ENCODE measurements around the gene GABRG3.
"Not testable (repeated sequence)": the region's sequence is repeated elsewhere in the genome, so short reads cannot be mapped to it uniquely, and the experiment has no call there.

GABRG3 gene

GRCh38 chr15:27133249-27133648, 162.3 kb downstream of the GABRG3 start:
- intact Hi-C loops (cut with DNase I): no loop called here
- DNase-seq: no peak

GRCh38 chr15:27134481-27134880, 163.5 kb downstream of the GABRG3 start:
- DNase-seq: no peak
- intact Hi-C loops (cut with DNase I): no loop called here

GRCh38 chr15:27135151-27135550, 164.2 kb downstream of the GABRG3 start:
- no peak for DNase-seq
- intact Hi-C loops (cut with DNase I): no loop called here

GRCh38 chr15:27137127-27137526, 166.1 kb downstream of the GABRG3 start:
- intact Hi-C loops (cut with DNase I): no loop called here

GRCh38 chr15:27165590-27165989, 194.6 kb downstream of the GABRG3 start:
- intact Hi-C loops (cut with DNase I): no loop called here
- no peak for DNase-seq

More at GRCh38 chr15:27137127-27137526, 166.1 kb downstream of the GABRG3 start:
- no peak for DNase-seq

GRCh38 chr15:27166917-27167316, 195.9 kb downstream of the GABRG3 start:
- no peak for DNase-seq
- intact Hi-C loops (cut with DNase I): no loop called here

GRCh38 chr15:27167738-27168137, 196.8 kb downstream of the GABRG3 start:
- intact Hi-C loops (cut with DNase I): no loop called here

GRCh38 chr15:27170851-27171250, 199.9 kb downstream of the GABRG3 start:
- DNase-seq: no peak
- intact Hi-C loops (cut with DNase I): no loop called here

More at GRCh38 chr15:27167738-27168137, 196.8 kb downstream of the GABRG3 start:
- DNase-seq: no peak

- no peak for DNase-seq
- intact Hi-C loops (cut with DNase I): no loop called here
These were observed 201.8 kb downstream of the GABRG3 start for GRCh38 chr15:27172821-27173220.

GRCh38 chr15:27175472-27176153, 204.6 kb downstream of the GABRG3 start:
- no peak for DNase-seq
- intact Hi-C loops (cut with DNase I): no loop called here

GRCh38 chr15:27176785-27177406, 205.9 kb downstream of the GABRG3 start:
- DNase-seq: no peak
- intact Hi-C loops (cut with DNase I): no loop called here

- DNase-seq: no peak
- intact Hi-C loops (cut with DNase I): no loop called here
These were observed 208.8 kb downstream of the GABRG3 start for GRCh38 chr15:27179789-27180188.

GRCh38 chr15:27182561-27183110, 211.7 kb downstream of the GABRG3 start:
- DNase-seq: no peak
- intact Hi-C loops (cut with DNase I): no loop called here

GRCh38 chr15:27183201-27183600, 212.2 kb downstream of the GABRG3 start:
- DNase-seq: peak in 3 of 42 donors; percentile 5 to 41 (median 7)
- intact Hi-C loops (cut with DNase I): no loop called here

GRCh38 chr15:27191515-27191914, 220.5 kb downstream of the GABRG3 start:
- intact Hi-C loops (cut with DNase I); DNase-seq: not testable (repeated sequence)

- intact Hi-C loops (cut with DNase I): no loop called here
- DNase-seq: no peak
These were observed 225.7 kb downstream of the GABRG3 start for GRCh38 chr15:27196691-27197090.

GRCh38 chr15:27201425-27201824, 230.4 kb downstream of the GABRG3 start:
- intact Hi-C loops (cut with DNase I): no loop called here
- DNase-seq: no peak

GRCh38 chr15:27210176-27210575, 239.2 kb downstream of the GABRG3 start:
- intact Hi-C loops (cut with DNase I): no loop called here
- DNase-seq: no peak

- intact Hi-C loops (cut with DNase I): no loop called here
- no peak for DNase-seq
These were observed 243.1 kb downstream of the GABRG3 start for GRCh38 chr15:27214032-27214431.

GRCh38 chr15:27214961-27215360, 244.0 kb downstream of the GABRG3 start:
- DNase-seq: no peak
- intact Hi-C loops (cut with DNase I): no loop called here

GRCh38 chr15:27218426-27218825, 247.4 kb downstream of the GABRG3 start:
- DNase-seq: no peak
- intact Hi-C loops (cut with DNase I): no loop called here
